ENCODE data around the gene AMZ1. TPM values are rescaled to one million over a fixed set of nuclear protein-coding genes. Genes with fewer than 3 reads are reported as not detected.
A peak's percentile ranks its signal among the peaks of the same experiment; 100 is the strongest.
"Not testable (repeated sequence)": the region's sequence is repeated elsewhere in the genome, so short reads cannot be mapped to it uniquely, and the experiment has no call there.

Gene AMZ1
- total RNA-seq, 1 donor, result 14.2 TPM

GRCh38 chr7:2737771-2738540, 50.0 kb downstream of the AMZ1 start:
- DNase-seq (ENCODE audit: low read depth), result no peak
- TF ChIP-seq, protein P1, sequence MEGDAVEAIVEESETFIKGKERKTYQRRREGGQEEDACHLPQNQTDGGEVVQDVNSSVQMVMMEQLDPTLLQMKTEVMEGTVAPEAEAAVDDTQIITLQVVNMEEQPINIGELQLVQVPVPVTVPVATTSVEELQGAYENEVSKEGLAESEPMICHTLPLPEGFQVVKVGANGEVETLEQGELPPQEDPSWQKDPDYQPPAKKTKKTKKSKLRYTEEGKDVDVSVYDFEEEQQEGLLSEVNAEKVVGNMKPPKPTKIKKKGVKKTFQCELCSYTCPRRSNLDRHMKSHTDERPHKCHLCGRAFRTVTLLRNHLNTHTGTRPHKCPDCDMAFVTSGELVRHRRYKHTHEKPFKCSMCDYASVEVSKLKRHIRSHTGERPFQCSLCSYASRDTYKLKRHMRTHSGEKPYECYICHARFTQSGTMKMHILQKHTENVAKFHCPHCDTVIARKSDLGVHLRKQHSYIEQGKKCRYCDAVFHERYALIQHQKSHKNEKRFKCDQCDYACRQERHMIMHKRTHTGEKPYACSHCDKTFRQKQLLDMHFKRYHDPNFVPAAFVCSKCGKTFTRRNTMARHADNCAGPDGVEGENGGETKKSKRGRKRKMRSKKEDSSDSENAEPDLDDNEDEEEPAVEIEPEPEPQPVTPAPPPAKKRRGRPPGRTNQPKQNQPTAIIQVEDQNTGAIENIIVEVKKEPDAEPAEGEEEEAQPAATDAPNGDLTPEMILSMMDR (IDR thresholded peaks at IDR 0.05; ENCODE audit: insufficient read depth, low read depth, low read length), result no peak
- no peak overlapping the region for H3K4me3 ChIP-seq (ENCODE audit: low read depth, low read length)

DNA sequence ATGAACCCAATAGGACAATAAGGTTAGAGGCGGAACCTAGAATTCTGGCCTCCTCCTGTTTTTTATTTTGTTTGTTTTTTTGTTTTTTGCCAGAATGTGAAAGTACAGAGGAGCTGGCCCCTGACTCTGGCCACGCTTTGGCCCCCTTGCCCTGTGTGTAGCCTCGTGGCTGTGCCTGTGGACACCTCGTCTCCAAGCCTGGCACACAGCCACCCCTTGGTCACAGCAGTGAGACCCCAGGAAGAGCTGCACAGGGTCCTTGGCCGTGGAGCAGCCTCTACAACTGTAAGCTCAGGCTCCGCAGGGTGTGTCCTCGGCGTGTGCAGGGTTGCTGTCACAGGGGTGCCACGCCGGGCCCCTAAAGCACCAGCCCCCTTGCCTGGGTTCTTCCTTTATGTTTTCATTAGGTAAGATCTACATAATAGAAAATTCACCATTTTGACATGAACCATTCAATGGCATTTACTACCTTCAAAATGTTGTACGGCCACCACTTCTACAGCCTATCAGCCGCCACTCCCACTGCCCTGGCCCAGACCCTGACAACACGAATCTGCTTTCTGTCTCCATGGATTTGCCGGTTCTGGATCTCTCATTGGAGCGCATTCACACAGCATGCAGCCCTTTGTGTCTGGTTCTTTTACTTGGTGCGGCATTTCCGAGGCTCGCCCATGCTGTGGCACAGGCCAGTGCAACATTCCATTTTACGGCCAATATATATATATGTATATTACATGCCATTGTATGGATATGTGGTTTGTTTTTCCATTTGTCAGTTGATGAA, 51.0 kb downstream of the AMZ1 start:
- TF ChIP-seq, protein P1 (IDR thresholded peaks at IDR 0.05; ENCODE audit: insufficient read depth, low read depth, low read length), result no peak
- H3K4me3 ChIP-seq (ENCODE audit: low read depth, low read length), result no peak overlapping the region
- DNase-seq (ENCODE audit: low read depth), result no peak

- not testable (repeated sequence) for DNase-seq (ENCODE audit: low read depth); H3K4me3 ChIP-seq (ENCODE audit: low read depth, low read length)
These were observed 55.7 kb downstream of the AMZ1 start for GRCh38 chr7:2743523-2744185.

DNA sequence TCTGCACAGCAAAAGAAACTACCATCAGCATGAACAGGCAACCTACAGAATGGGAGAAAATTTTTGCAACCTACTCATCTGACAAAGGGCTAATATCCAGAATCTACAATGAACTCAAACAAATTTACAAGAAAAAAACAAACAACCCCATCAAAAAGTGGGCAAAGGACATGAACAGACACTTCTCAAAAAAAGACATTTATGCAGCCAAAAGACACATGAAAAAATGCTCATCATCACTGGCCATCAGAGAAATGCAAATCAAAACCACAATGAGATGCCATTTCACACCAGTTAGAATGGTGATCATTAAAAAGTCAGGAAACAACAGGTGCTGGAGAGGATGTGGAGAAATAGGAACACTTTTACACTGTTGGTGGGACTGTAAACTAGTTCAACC, 60.7 kb downstream of the AMZ1 start:
- not testable (repeated sequence) for DNase-seq (ENCODE audit: low read depth); H3K4me3 ChIP-seq (ENCODE audit: low read depth, low read length)

GRCh38 chr7:2750004-2750407, 62.0 kb downstream of the AMZ1 start:
- TF ChIP-seq, protein P1 (IDR thresholded peaks at IDR 0.05; ENCODE audit: insufficient read depth, low read depth, low read length), result no peak
- H3K4me3 ChIP-seq (ENCODE audit: low read depth, low read length), result no peak overlapping the region
- DNase-seq (ENCODE audit: low read depth), result peak; percentile 69

DNA sequence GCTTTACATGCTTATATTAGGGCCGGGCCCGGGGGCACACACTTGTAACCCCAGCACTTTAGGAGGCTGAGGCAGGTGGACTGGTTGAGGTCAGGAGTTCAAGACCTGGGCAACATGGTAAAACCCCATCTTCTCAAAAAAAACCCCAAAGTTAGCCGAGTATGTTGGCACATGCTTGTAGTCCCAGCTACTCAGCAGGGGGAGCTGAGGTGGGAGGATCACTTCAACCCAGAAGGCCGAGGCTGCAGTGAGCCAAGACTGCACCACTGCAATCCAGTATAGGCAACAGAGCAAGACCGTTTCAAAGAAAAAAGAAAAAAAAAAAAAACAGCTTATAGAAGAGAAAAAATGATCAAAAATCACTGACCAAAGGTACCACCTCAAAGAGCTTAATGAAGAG, 63.1 kb downstream of the AMZ1 start:
- DNase-seq (ENCODE audit: low read depth), result no peak
- TF ChIP-seq, protein P1 (IDR thresholded peaks at IDR 0.05; ENCODE audit: insufficient read depth, low read depth, low read length), result no peak

DNA sequence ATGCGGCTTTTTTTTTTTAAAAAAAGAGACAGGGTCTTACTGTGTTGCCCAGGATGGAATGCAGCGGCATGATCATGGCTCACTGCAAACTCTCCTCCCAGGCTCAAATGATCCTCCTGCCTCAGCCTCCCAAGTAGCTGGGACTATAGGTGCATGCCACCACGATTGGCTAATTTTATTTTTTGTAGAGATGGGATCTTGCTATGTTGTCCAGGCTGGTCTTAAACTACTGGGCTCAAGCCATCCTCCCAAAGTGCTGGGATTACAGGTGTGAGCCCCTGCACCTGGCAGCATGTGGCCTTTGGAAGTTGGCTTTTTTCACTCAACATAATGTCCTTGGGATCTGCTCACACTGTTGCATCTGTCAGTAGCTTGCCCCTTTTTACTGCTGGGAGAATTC, 65.1 kb downstream of the AMZ1 start:
- H3K4me3 ChIP-seq (ENCODE audit: low read depth, low read length), result no peak overlapping the region
- DNase-seq (ENCODE audit: low read depth), result no peak
- TF ChIP-seq, protein P1 (IDR thresholded peaks at IDR 0.05; ENCODE audit: insufficient read depth, low read depth, low read length), result no peak

More for the DNA sequence above, 63.1 kb downstream of the AMZ1 start:
- H3K4me3 ChIP-seq (ENCODE audit: low read depth, low read length), result no peak overlapping the region
